SJCRH30 (cell line): Measurements from ENCODE around the gene CDYL. TPM values are rescaled to one million over a fixed set of nuclear protein-coding genes. Genes with fewer than 3 reads are reported as not detected.
A peak's percentile ranks its signal among the peaks of the same experiment; 100 is the strongest.
"Not testable (repeated sequence)": the region's sequence is repeated elsewhere in the genome, so short reads cannot be mapped to it uniquely, and the experiment has no call there.

ENCODE experiments used
- DNase-seq, 2 experiments: peaks; one replicate each; pipeline ENCODE4 v3.0.0-alpha.2; 2015 to 2020
- H3K27ac ChIP-seq: fragments of 250-450 bp; sonication (Bioruptor Pico); 2 replicates; pipeline ENCODE4 v1.5.1; 2020; ENCODE audit warnings: mild to moderate bottlenecking, moderate library complexity
- H3K27me3 ChIP-seq: fragments of 250-450 bp; sonication (Bioruptor Pico); 2 replicates; pipeline ENCODE4 v1.5.1; 2020; ENCODE audit warnings: mild to moderate bottlenecking, moderate library complexity
- H3K36me3 ChIP-seq: fragments of 250-450 bp; sonication (Bioruptor Pico); 2 replicates; pipeline ENCODE4 v1.5.1; 2020; ENCODE audit warnings: mild to moderate bottlenecking, moderate library complexity
- H3K4me1 ChIP-seq: fragments of 250-450 bp; sonication (Bioruptor Pico); 2 replicates; pipeline ENCODE4 v1.5.1; 2020; ENCODE audit warnings: mild to moderate bottlenecking, moderate library complexity
- H3K4me3 ChIP-seq: fragments of 250-450 bp; sonication (Bioruptor Pico); 2 replicates; pipeline ENCODE4 v1.5.1; 2020; ENCODE audit warnings: mild to moderate bottlenecking, moderate library complexity
- H3K9me3 ChIP-seq: fragments of 250-450 bp; sonication (Bioruptor Pico); replicated peaks from 2 replicates; pipeline ENCODE4 v1.5.1; 2020; ENCODE audit warnings: mild to moderate bottlenecking, moderate library complexity
- total RNA-seq: library from RNA; depleted of rRNA; stranded (reverse); fragments of >200 nt; shearing (Covaris generic); gene quantifications from 2 replicates; pipeline ENCODE4 v1.2.3, GENCODE V29; 2014

The CDYL gene
- total RNA-seq, 1 experiment from 2014 or later, result 68.7 TPM

DNA sequence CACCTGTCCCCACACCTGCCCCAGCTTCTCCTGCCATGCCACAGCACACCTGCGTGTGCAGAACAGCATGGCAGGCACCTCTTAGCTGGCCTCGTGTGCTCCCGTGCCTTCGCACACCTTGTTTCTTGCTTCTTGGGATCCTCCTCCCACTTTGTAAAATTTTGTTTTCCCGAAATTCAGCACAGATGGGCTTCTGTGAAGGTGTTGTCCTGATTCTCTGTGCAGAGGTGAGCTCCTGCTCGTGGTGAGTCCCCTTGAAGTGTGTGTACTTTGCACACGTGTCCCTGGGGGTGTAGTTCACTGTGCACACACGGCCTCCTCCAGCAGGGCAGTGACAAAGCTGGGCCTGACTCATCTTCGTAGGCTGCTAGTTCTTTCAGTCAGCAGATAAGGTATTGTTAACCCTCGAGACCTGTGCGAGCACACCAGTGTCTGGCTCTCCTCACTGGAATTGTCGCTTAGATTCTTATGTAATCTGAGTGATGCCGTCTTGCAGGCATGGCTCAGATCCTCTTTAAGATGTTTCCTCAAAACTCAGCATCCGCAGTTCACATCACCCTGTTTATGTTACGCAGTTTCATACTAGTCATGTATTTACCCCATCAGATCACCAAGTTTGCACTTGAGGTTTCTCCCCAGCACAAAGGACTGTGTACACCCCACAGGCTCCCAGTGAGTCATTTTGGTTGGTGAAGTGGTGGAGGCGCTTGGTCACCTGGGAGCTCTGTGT is 77.7 kb downstream of the CDYL start:
- H3K36me3 ChIP-seq, result no peaks in the 10 kb centered on the region
- DNase-seq, result no peak
- H3K4me3 ChIP-seq, result no peak overlapping the region
- H3K27me3 ChIP-seq, result no peaks in the 10 kb centered on the region
- no peaks in the 10 kb centered on the region for H3K9me3 ChIP-seq
- no peak overlapping the region for H3K27ac ChIP-seq
- H3K4me1 ChIP-seq, result no peaks in the 10 kb centered on the region

DNA sequence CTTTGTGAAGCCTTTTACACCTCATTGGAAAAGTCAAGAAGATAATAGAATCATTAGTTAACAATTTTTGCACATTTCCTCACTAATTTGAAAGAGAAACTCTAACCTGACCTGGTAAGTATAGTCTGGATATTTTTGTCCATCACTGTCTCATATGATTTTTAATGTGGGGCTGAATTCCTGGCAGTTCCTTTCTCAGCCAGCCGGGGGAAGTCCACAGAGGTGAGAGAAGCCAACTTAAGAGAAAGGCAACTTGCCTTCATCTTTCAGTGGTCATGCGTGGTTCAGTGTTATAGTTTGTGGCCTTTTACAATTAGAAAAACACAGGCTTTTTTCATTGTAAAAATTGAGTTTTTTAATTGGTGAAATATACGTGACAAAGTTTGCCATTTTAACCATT is 80.6 kb downstream of the CDYL start:
- Histone ChIP-seq H3K4me1 (no peaks in the 10 kb centered on the region), H3K9me3 (no peaks in the 10 kb centered on the region), H3K27ac (no peak overlapping the region), H3K36me3 (no peaks in the 10 kb centered on the region), H3K27me3 (no peaks in the 10 kb centered on the region), H3K4me3 (no peak overlapping the region)
- DNase-seq, result no peak

GRCh38 chr6:4858194-4859015 is 82.2 kb downstream of the CDYL start:
- no peaks in the 10 kb centered on the region for H3K4me1 ChIP-seq
- no peak for DNase-seq
- no peaks in the 10 kb centered on the region for H3K9me3 ChIP-seq
- no peak overlapping the region for H3K4me3 ChIP-seq
- H3K36me3 ChIP-seq, result no peaks in the 10 kb centered on the region
- H3K27ac ChIP-seq, result no peak overlapping the region
- H3K27me3 ChIP-seq, result no peaks in the 10 kb centered on the region

GRCh38 chr6:4860387-4860786 is 84.2 kb downstream of the CDYL start:
- no peak for DNase-seq
- H3K27ac ChIP-seq, result no peak overlapping the region

GRCh38 chr6:4861564-4861963 is 85.4 kb downstream of the CDYL start:
- Histone ChIP-seq H3K4me3 (no peak overlapping the region), H3K4me1 (no peaks in the 10 kb centered on the region), H3K9me3 (no peaks in the 10 kb centered on the region; the same call in 1 of the 2 replicates), H3K27ac (no peak overlapping the region), H3K27me3 (no peaks in the 10 kb centered on the region), H3K36me3 (no peaks in the 10 kb centered on the region)
- no peak for DNase-seq

More at GRCh38 chr6:4860387-4860786, 84.2 kb downstream of the CDYL start:
- H3K9me3 ChIP-seq, result no peaks in the 10 kb centered on the region; the same call in 1 of the 2 replicates
- H3K36me3 ChIP-seq, result no peaks in the 10 kb centered on the region
- H3K27me3 ChIP-seq, result no peaks in the 10 kb centered on the region
- no peak overlapping the region for H3K4me3 ChIP-seq
- H3K4me1 ChIP-seq, result no peaks in the 10 kb centered on the region

DNA sequence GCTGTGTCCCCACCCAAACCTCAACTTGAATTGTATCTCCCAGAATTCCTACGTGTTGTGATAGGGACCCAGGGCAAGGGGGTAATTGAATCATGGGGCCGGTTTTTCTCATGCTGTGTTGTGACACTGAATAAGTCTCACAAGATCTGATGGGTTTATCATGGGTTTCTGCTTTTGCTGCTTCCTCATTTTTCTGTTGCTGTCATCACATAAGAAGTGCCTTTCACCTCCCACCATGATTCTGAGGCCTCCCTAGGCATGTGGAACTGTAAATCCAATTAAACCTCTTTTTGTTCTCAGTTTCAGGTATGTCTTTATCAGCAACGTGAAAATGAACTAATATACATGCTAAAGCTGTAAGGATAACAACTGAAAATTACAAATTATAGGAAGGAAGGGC is 88.3 kb downstream of the CDYL start:
- no peaks in the 10 kb centered on the region for H3K36me3 ChIP-seq

GRCh38 chr6:4865006-4865405 is 88.8 kb downstream of the CDYL start:
- H3K36me3 ChIP-seq, H3K4me3 ChIP-seq, H3K27ac ChIP-seq, H3K4me1 ChIP-seq, DNase-seq, H3K27me3 ChIP-seq, H3K9me3 ChIP-seq: not testable (repeated sequence)

More for the DNA sequence above, 88.3 kb downstream of the CDYL start:
- no peak overlapping the region for H3K27ac ChIP-seq
- no peak for DNase-seq
- H3K4me1 ChIP-seq, result no peaks in the 10 kb centered on the region
- no peaks in the 10 kb centered on the region for H3K27me3 ChIP-seq
- no peak overlapping the region for H3K4me3 ChIP-seq
- H3K9me3 ChIP-seq, result no peaks in the 10 kb centered on the region; the same call in 1 of the 2 replicates

DNA sequence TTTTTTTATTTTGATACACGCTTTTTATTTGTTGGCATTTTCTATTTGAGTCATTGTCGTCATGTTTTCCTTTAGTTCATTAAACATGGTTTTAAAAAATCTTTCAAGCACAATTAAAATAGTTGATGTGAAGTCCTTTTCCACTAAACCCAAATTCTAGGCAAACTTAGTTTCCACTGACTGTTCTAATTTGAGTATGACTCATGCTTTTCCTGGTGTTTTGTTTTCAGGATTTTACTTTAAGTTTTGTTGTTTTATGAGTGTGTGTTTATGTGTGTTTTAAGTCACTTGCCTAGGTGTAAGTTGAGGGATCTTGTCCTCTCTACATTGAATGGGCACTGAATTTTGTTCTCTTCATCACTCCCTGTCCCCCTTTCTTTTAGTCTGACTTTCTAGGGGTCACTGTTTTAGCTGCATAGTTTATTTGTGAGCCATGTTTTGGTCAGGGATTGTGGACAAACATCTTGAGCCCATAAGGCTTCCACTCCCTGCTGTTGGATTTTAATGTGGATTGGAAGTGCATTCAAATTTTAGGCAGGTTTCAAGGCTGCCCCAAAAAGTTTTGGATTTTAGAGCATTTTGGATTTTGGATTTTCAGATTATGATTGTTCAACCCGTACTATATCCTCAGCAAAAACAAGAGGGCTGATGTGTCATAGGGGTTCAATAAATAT is 94.8 kb downstream of the CDYL start:
- H3K27ac ChIP-seq, result no peak overlapping the region
- H3K4me3 ChIP-seq, result no peak overlapping the region
- no peaks in the 10 kb centered on the region for H3K36me3 ChIP-seq
- no peaks in the 10 kb centered on the region for H3K27me3 ChIP-seq
- H3K9me3 ChIP-seq, result no peaks in the 10 kb centered on the region; the same call in 1 of the 2 replicates
- no peak for DNase-seq
- peaks cover 11% of the 10 kb centered on the region for H3K4me1 ChIP-seq

DNA sequence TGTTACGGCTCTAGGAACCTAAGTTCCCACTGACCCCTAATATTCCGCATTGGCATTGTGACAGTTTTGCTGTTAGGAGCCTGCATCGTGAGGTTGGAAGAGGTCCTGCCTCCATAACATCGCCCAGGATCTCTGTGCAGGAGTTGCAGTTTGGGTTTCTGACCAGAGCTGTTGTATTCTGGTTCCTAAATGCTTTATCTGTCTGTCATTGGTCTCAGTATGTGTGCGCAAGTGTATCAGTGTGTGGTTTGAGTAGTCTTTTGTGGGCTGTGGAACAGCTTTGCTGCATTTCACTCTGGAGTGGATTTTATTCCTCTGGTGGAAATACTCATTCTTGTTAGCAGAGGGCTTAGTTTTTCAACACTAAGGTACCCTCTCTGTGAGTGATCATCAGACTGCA is 95.6 kb downstream of the CDYL start:
- DNase-seq, result no peak
- Histone ChIP-seq H3K36me3 (no peaks in the 10 kb centered on the region), H3K27me3 (no peaks in the 10 kb centered on the region), H3K4me3 (no peak overlapping the region), H3K27ac (no peak overlapping the region), H3K4me1 (peaks cover 11% of the 10 kb centered on the region), H3K9me3 (no peaks in the 10 kb centered on the region; the same call in 1 of the 2 replicates)

GRCh38 chr6:4872841-4873240 is 96.6 kb downstream of the CDYL start:
- DNase-seq, result no peak
- Histone ChIP-seq H3K27ac (no peak overlapping the region), H3K36me3 (no peaks in the 10 kb centered on the region), H3K27me3 (no peaks in the 10 kb centered on the region), H3K9me3 (no peaks in the 10 kb centered on the region; the same call in 1 of the 2 replicates), H3K4me1 (peaks cover 11% of the 10 kb centered on the region), H3K4me3 (no peak overlapping the region)

DNA sequence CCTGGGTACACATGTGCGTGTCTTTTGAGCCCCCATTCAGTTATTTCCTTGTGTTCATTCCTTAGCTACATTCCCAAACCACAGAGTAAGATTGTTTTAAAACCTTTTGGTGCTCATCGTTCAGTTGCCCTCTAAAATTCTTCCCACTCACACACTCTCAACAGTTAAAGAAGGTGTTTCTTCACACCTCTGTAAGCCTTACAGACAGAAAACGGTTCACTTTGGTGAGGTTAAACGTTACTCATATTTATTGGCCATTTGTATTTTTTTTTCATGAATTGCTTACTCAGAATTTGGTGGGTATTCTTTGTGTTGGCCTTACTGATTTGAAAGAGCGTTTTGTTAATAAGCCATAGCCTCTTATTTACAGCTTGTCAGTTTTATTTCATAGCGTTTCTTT is 97.7 kb downstream of the CDYL start:
- DNase-seq, result no peak
- H3K4me1 ChIP-seq, result peaks cover 16% of the 10 kb centered on the region

DNA sequence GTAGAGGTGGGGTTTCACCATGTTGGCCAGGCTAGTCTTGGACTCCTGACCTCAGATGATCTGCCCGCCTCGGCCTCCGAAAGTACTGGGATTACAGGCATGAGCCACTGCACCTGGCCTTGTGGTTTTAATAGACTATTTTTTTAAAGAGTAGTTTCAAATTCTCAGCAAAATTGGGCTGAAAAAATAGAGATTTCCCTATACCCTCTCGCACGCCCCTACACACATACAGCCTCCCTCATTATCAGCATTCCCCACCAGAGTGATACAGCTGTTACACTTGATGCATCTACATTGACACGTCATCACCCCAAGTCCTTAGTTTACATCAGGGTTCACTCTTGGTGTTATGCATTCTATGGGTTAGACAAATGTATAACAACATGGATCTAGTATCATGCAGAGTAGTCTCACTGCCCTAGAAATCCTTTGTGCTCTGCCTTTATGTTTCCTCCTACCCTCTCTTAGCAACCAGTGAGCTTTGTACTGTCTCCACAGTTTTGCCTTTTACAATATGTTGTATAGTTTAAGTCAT is 103.6 kb downstream of the CDYL start:
- DNase-seq, result peak; percentile 77 to 92
- peak overlapping the region; percentile 82 for H3K27ac ChIP-seq
- H3K4me3 ChIP-seq, result peak overlapping the region; percentile 16
- no peaks in the 10 kb centered on the region for H3K27me3 ChIP-seq
- H3K4me1 ChIP-seq, result peaks cover 37% of the 10 kb centered on the region
- no peaks in the 10 kb centered on the region for H3K36me3 ChIP-seq
- H3K9me3 ChIP-seq, result no peaks in the 10 kb centered on the region

More for the DNA sequence above, 97.7 kb downstream of the CDYL start:
- no peaks in the 10 kb centered on the region for H3K36me3 ChIP-seq
- H3K27me3 ChIP-seq, result no peaks in the 10 kb centered on the region
- H3K9me3 ChIP-seq, result no peaks in the 10 kb centered on the region; the same call in 1 of the 2 replicates
- H3K4me3 ChIP-seq, result no peak overlapping the region
- H3K27ac ChIP-seq, result no peak overlapping the region

DNA sequence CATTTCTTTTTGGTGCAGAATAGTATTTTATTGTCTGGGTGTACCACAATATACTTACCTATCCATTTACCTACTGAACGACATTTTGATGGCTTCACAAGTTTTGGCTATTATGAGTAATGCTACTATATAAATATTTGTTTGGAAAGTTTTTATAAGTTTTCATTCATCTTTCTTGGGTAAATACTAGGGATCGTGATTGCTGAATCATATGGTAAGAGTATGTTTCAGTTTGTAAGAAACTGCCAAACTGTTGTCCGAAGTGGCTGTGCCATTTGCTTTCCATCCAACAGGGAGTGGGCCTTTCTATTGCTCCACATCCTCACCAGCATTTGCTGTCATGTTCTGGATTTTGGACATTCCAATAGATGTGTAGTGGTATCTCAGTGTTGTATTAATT is 104.2 kb downstream of the CDYL start:
- DNase-seq, result peak in 1 of 2 experiments; percentile 23
- H3K27me3 ChIP-seq, result no peaks in the 10 kb centered on the region
- H3K9me3 ChIP-seq, result no peaks in the 10 kb centered on the region
- no peaks in the 10 kb centered on the region for H3K36me3 ChIP-seq
- peak overlapping the region; percentile 16 for H3K4me3 ChIP-seq
- H3K4me1 ChIP-seq, result peaks cover 37% of the 10 kb centered on the region
- H3K27ac ChIP-seq, result peak overlapping the region; percentile 82

GRCh38 chr6:4883298-4883697 is 107.1 kb downstream of the CDYL start:
- Histone ChIP-seq H3K4me3 (no peak overlapping the region), H3K4me1 (peaks cover 37% of the 10 kb centered on the region), H3K27ac (no peak overlapping the region), H3K36me3 (no peaks in the 10 kb centered on the region), H3K27me3 (no peaks in the 10 kb centered on the region), H3K9me3 (no peaks in the 10 kb centered on the region)
- no peak for DNase-seq
